Transverse colon (tissue), 4 donors: ENCODE results near the gene STYK1. TPM values are rescaled to one million over a fixed set of nuclear protein-coding genes. Genes with fewer than 3 reads are reported as not detected.

Experiments
- DNase-seq: peaks from one replicate; pipeline ENCODE4 v3.0.0-alpha.2; 2019
- H3K27ac ChIP-seq, 4 donors: fragments of 200-600 bp; sonication (generic); 2 replicates each; pipeline ENCODE4 v1.5.1; 2016 to 2018; ENCODE audit warnings: inconsistent platforms in 4 of 4
- H3K27me3 ChIP-seq: fragments of 200-600 bp; sonication (generic); 2 replicates; pipeline ENCODE4 v1.5.1; 2017; ENCODE audit warnings: inconsistent platforms
- H3K36me3 ChIP-seq, 4 donors: fragments of 200-600 bp; sonication (generic); 2 replicates each; pipeline ENCODE4 v1.5.1; 2017 to 2019; ENCODE audit warnings: inconsistent platforms in 4 of 4
- H3K4me1 ChIP-seq, 4 donors: fragments of 200-600 bp; sonication (generic); 2 replicates each; pipeline ENCODE4 v1.5.1; 2017 to 2020; ENCODE audit warnings: inconsistent platforms in 4 of 4
- H3K4me3 ChIP-seq, 4 donors: fragments of 200-600 bp; sonication (generic); 1 replicate in 1 of 4; 2 replicates in 3 of 4; pipeline versions ENCODE4 v1.5.1 to v1.6.1; 2017 to 2019; ENCODE audit warnings: inconsistent platforms in 4 of 4
- H3K9me3 ChIP-seq, 2 donors: fragments of 200-600 bp; sonication (generic); 2 replicates each; pipeline ENCODE4 v1.5.1; 2017 to 2019; ENCODE audit warnings: inconsistent platforms in 2 of 2
- CTCF ChIP-seq, 5 experiments: fragments of 200-600 bp in 3 of 5; fragments of 450-650 bp in 2 of 5; sonication (generic) in 3 of 5; IDR thresholded peaks; 1 replicate in 2 of 5; 2 replicates in 3 of 5; pipeline ENCODE4 v1.5.1; 2016 to 2017; ENCODE audit warnings: antibody characterized with exemption in 5 of 5, inconsistent platforms in 3 of 5, mild to moderate bottlenecking in 2 of 5, moderate library complexity in 1 of 5
- EP300 ChIP-seq: sonication (generic); formaldehyde crosslinking; IDR thresholded peaks from one replicate; pipeline ENCODE4 v1.6.1; 2017; ENCODE audit warnings: antibody characterized with exemption, low read depth
- POLR2A ChIP-seq: fragments of 450-650 bp; IDR thresholded peaks from one replicate; pipeline ENCODE4 v1.6.1; 2016; ENCODE audit warnings: antibody characterized with exemption, mild to moderate bottlenecking, moderate library complexity
- POLR2AphosphoS5 ChIP-seq, 3 donors: sonication (generic); formaldehyde crosslinking; IDR thresholded peaks; one replicate each; pipeline ENCODE4 v1.6.1; 2016; ENCODE audit warnings: antibody characterized with exemption in 3 of 3
- WGBS, 2 donors: methylation state at CpG; one replicate each; pipeline ENCODE4 v1.1.5; 2018; ENCODE audit warnings: low coverage in 1 of 2; 5-methylcytosine and 5-hydroxymethylcytosine counted together
- in situ Hi-C, 4 donors: fragments of 200-750 bp; cut with MboI; loops; one replicate each; pipeline versions ENCODE4 v1.15.0 to v1.15.1; 2017; ENCODE audit warnings: low sequenced_read_pairs in 3 of 4, low pct_ligation_motif_present in 1 of 4, low pct_unique_long_range_greater_than_20kb in 1 of 4
- intact Hi-C: fragments of 100-400 bp; cut with DNase I; formaldehyde crosslinking; loops from one replicate; pipeline ENCODE4 v1.15.1; 2023; ENCODE audit warnings: low total_unique reads
- total RNA-seq, 4 donors: library from RNA; depleted of rRNA; stranded (reverse); fragments of >200 nt; gene quantifications; one replicate each; pipeline ENCODE4 v1.1.0, GENCODE V29; 2016

The STYK1 gene
- total RNA-seq, 4 donors from 2014 or later: 8.4 to 41.6 (median 19.2) TPM

- TF ChIP-seq POLR2AphosphoS5 (IDR thresholded peaks at IDR 0.05) (no peak), EP300 (no peak), POLR2A (no peak), CTCF (IDR thresholded peaks at IDR 0.05) (no peak)
- H3K27ac ChIP-seq: no peak overlapping the region
- H3K9me3 ChIP-seq: no peaks in the 10 kb centered on the region
- DNase-seq: no peak
- H3K4me3 ChIP-seq: no peak overlapping the region
- no peaks in the 10 kb centered on the region for H3K36me3 ChIP-seq
- intact Hi-C loops (no loop called here), in situ Hi-C loops (no loop called here)
- no peaks in the 10 kb centered on the region for H3K27me3 ChIP-seq
- H3K4me1 ChIP-seq: peaks cover 0 to 28% (median 7%) of the 10 kb centered on the region in 4 donors
- WGBS, 2 donors: 50 to 52% methylated on average over 1 of the region's 1 CpG
These were observed 6.3 kb downstream of the STYK1 start for GRCh38 chr12:10667581-10667980.

GRCh38 chr12:10664499-10664898, 9.4 kb downstream of the STYK1 start:
- Histone ChIP-seq H3K9me3 (no peaks in the 10 kb centered on the region), H3K4me1 (peaks cover 0 to 33% (median 10%) of the 10 kb centered on the region in 4 donors), H3K27ac (no peak overlapping the region), H3K27me3 (no peaks in the 10 kb centered on the region), H3K4me3 (no peak overlapping the region), H3K36me3 (no peaks in the 10 kb centered on the region)
- in situ Hi-C loops (no loop called here), intact Hi-C loops (no loop called here)
- 37 to 46% methylated on average over 2 of the region's 2 CpGs for WGBS, 2 donors
- DNase-seq: no peak
- TF ChIP-seq POLR2A (no peak), CTCF (IDR thresholded peaks at IDR 0.05) (no peak), POLR2AphosphoS5 (IDR thresholded peaks at IDR 0.05) (no peak), EP300 (no peak)

GRCh38 chr12:10663869-10664268, 10.0 kb downstream of the STYK1 start:
- TF ChIP-seq POLR2A (no peak), CTCF (IDR thresholded peaks at IDR 0.05) (no peak), EP300 (no peak), POLR2AphosphoS5 (IDR thresholded peaks at IDR 0.05) (no peak)
- Histone ChIP-seq H3K9me3 (no peaks in the 10 kb centered on the region), H3K27ac (no peak overlapping the region), H3K27me3 (no peaks in the 10 kb centered on the region), H3K4me1 (peaks cover 0 to 33% (median 10%) of the 10 kb centered on the region in 4 donors), H3K36me3 (no peaks in the 10 kb centered on the region), H3K4me3 (no peak overlapping the region)
- DNase-seq: no peak
- in situ Hi-C loops (no loop called here), intact Hi-C loops (no loop called here)
- WGBS, 2 donors: 52 to 65% methylated on average over 2 to 3 of the region's 3 CpGs

GRCh38 chr12:10661338-10661737, 12.5 kb downstream of the STYK1 start:
- H3K4me3 ChIP-seq: no peak overlapping the region
- H3K27me3 ChIP-seq: no peaks in the 10 kb centered on the region
- peaks cover 0 to 24% (median 7%) of the 10 kb centered on the region in 4 donors for H3K4me1 ChIP-seq
- WGBS, 2 donors: 35 to 42% methylated on average over 3 of the region's 3 CpGs
- in situ Hi-C loops (no loop called here), intact Hi-C loops (no loop called here)
- peak overlapping the region; percentile 35 to 66 (median 56) for H3K27ac ChIP-seq
- DNase-seq: peak; percentile 45
- no peak for TF ChIP-seq EP300
- TF ChIP-seq CTCF (IDR thresholded peaks at IDR 0.05): no peak
- TF ChIP-seq POLR2AphosphoS5 (IDR thresholded peaks at IDR 0.05): peak in 1 of 3 donors; percentile 58
- TF ChIP-seq POLR2A: no peak
- no peaks in the 10 kb centered on the region for H3K9me3 ChIP-seq
- H3K36me3 ChIP-seq: no peaks in the 10 kb centered on the region
